GM23248 (cell line): ENCODE measurements around the gene MCHR2. TPM values are rescaled to one million over a fixed set of nuclear protein-coding genes. Genes with fewer than 3 reads are reported as not detected.

Source experiments
- DNase-seq: peaks from one replicate; pipeline ENCODE4 v3.0.0-alpha.2; 2015
- H2AFZ ChIP-seq: fragments of 200-600 bp; sonication (generic); 2 replicates; pipeline ENCODE4 v1.6.1; 2016; ENCODE audit warnings: antibody characterized with exemption
- H3F3A ChIP-seq: fragments of 200-600 bp; sonication (generic); 2 replicates; pipeline ENCODE4 v1.6.1; 2016; ENCODE audit warnings: mild to moderate bottlenecking, antibody characterized with exemption, mixed run types; ENCODE audit not compliant: insufficient read depth
- H3K27ac ChIP-seq: fragments of 200-600 bp; sonication (generic); 2 replicates; pipeline ENCODE4 v1.5.1; 2016; ENCODE audit warnings: mild to moderate bottlenecking
- H3K27me3 ChIP-seq: fragments of 200-600 bp; sonication (generic); replicated peaks from 2 replicates; pipeline ENCODE4 v1.6.1; 2016; ENCODE audit warnings: mild to moderate bottlenecking; ENCODE audit not compliant: insufficient read depth
- H3K36me3 ChIP-seq: fragments of 200-600 bp; sonication (generic); 2 replicates; pipeline ENCODE4 v1.6.1; 2016; ENCODE audit warnings: low read depth, mild to moderate bottlenecking
- H3K4me1 ChIP-seq: fragments of 200-600 bp; sonication (generic); 2 replicates; pipeline ENCODE4 v1.6.1; 2016; ENCODE audit warnings: mild to moderate bottlenecking; ENCODE audit not compliant: insufficient read depth
- H3K4me2 ChIP-seq: fragments of 200-600 bp; sonication (generic); one replicate; pipeline ENCODE4 v1.6.1; 2016; ENCODE audit warnings: mild to moderate bottlenecking; ENCODE audit not compliant: unreplicated experiment
- H3K4me3 ChIP-seq: fragments of 200-600 bp; sonication (generic); 2 replicates; pipeline ENCODE4 v1.5.1; 2016; ENCODE audit warnings: mild to moderate bottlenecking
- H3K79me2 ChIP-seq: fragments of 200-600 bp; sonication (generic); 2 replicates; pipeline ENCODE4 v1.6.1; 2016; ENCODE audit warnings: mild to moderate bottlenecking; ENCODE audit not compliant: insufficient read depth
- H3K9ac ChIP-seq: fragments of 200-600 bp; sonication (generic); 2 replicates; pipeline ENCODE4 v1.6.1; 2016; ENCODE audit warnings: mild to moderate bottlenecking
- H3K9me2 ChIP-seq: fragments of 200-600 bp; sonication (generic); 2 replicates; pipeline ENCODE4 v1.6.1; 2016; ENCODE audit warnings: mixed run types, mild to moderate bottlenecking, moderate library complexity; ENCODE audit not compliant: insufficient read depth
- H3K9me3 ChIP-seq: fragments of 200-600 bp; sonication (generic); one replicate; pipeline ENCODE4 v1.6.1; 2017; ENCODE audit warnings: low read depth
- H4K20me1 ChIP-seq: fragments of 200-600 bp; sonication (generic); 2 replicates; pipeline ENCODE4 v1.6.0; 2016; ENCODE audit not compliant: insufficient read depth
- EZH2 ChIP-seq: fragments of 200-600 bp; sonication (generic); IDR thresholded peaks from 2 replicates; pipeline ENCODE4 v1.6.1; 2018; ENCODE audit warnings: antibody characterized with exemption, mild to moderate bottlenecking; ENCODE audit not compliant: insufficient read depth, poor library complexity, severe bottlenecking
- EZH2phosphoT487 ChIP-seq: fragments of 200-600 bp; sonication (generic); IDR thresholded peaks from 2 replicates; pipeline ENCODE4 v1.6.1; 2018; ENCODE audit warnings: antibody characterized with exemption, moderate library complexity, mild to moderate bottlenecking, low read depth; ENCODE audit not compliant: insufficient read depth
- WGBS, 2 experiments: methylation state at CpG; one replicate each; pipeline ENCODE4 v1.1.6; 2015 to 2017; ENCODE audit warnings: low lambda C conversion rate in 2 of 2, low coverage in 1 of 2; ENCODE audit errors: missing lambda C conversion rate in 2 of 2; 5-methylcytosine and 5-hydroxymethylcytosine counted together
- in situ Hi-C: fragments of 300-500 bp; cut with MboI; formaldehyde crosslinking; loops from 2 replicates; pipeline ENCODE4 v1.15.0; 2020
- polyA plus RNA-seq: library from polyadenylated mRNA; unstranded; fragments of >200 nt; fragmentation: Nextera tagmentation; extraction: Ambion mirVana; gene quantifications from 2 replicates; pipeline ENCODE4 v1.2.1, GENCODE V29; 2016
- total RNA-seq: library from RNA; depleted of rRNA; stranded (reverse); fragments of >200 nt; shearing (Covaris generic); gene quantifications from 2 replicates; pipeline ENCODE4 v1.2.3, GENCODE V29; 2014

The MCHR2 gene
- total and polyA plus RNA-seq, 2 experiments from 2014 or later, result not detected

DNA sequence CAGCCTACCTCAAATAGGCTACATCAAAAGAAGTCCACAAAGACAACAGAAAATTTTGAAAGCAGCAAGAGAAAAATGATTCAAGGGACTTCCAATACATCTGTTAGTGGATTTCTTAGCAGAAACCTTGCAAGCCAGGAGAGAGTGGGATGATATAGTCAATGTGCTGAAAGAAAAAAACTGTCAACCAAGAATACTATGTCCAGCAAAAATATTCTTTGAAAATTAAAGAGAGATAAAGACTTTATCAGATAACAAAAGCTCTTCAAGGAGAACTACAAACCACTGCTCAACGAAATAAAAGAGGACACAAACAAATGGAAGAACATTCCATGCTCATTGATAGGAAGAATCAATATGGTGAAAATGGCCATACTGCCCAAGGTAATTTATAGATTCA lies 34.0 kb downstream of the MCHR2 start:
- no peaks in the 10 kb centered on the region for H4K20me1 ChIP-seq

GRCh38 chr6:99951016-99951805 lies 42.8 kb downstream of the MCHR2 start:
- WGBS, 2 experiments, result 26 to 27% methylated on average over 5 of the region's 5 CpGs
- H3K9me2 ChIP-seq, result no peaks in the 10 kb centered on the region
- no peaks in the 10 kb centered on the region for H4K20me1 ChIP-seq
- peak; percentile 17 for DNase-seq
- H3K9me3 ChIP-seq, result no peaks in the 10 kb centered on the region
- no peak overlapping the region for H3K9ac ChIP-seq
- TF ChIP-seq EZH2phosphoT487 (no peak), EZH2 (no peak)
- no peak overlapping the region for H3K4me3 ChIP-seq
- no peaks in the 10 kb centered on the region for H3K79me2 ChIP-seq
- no peaks in the 10 kb centered on the region for H3K36me3 ChIP-seq
- no peaks in the 10 kb centered on the region for H3K4me1 ChIP-seq
- in situ Hi-C loops, result no loop called here
- no peak overlapping the region for H3K4me2 ChIP-seq
- no peaks in the 10 kb centered on the region for H3K27me3 ChIP-seq
- no peak overlapping the region for H2AFZ ChIP-seq
- H3K27ac ChIP-seq, result no peak overlapping the region
- no peaks in the 10 kb centered on the region for H3F3A ChIP-seq

More for the DNA sequence above, 34.0 kb downstream of the MCHR2 start:
- no peak for DNase-seq
- no peaks in the 10 kb centered on the region for H3K9me3 ChIP-seq
- in situ Hi-C loops, result no loop called here
- TF ChIP-seq EZH2phosphoT487 (no peak), EZH2 (no peak)
- H3K4me1 ChIP-seq, result no peaks in the 10 kb centered on the region
- H3K79me2 ChIP-seq, result no peaks in the 10 kb centered on the region
- H3F3A ChIP-seq, result no peaks in the 10 kb centered on the region
- H3K4me2 ChIP-seq, result no peak overlapping the region
- no peaks in the 10 kb centered on the region for H3K27me3 ChIP-seq
- H2AFZ ChIP-seq, result no peak overlapping the region
- H3K9me2 ChIP-seq, result no peaks in the 10 kb centered on the region
- 22 to 29% methylated on average over 1 of the region's 1 CpG for WGBS, 2 experiments
- H3K27ac ChIP-seq, result no peak overlapping the region
- H3K4me3 ChIP-seq, result no peak overlapping the region
- no peak overlapping the region for H3K9ac ChIP-seq
- no peaks in the 10 kb centered on the region for H3K36me3 ChIP-seq

DNA sequence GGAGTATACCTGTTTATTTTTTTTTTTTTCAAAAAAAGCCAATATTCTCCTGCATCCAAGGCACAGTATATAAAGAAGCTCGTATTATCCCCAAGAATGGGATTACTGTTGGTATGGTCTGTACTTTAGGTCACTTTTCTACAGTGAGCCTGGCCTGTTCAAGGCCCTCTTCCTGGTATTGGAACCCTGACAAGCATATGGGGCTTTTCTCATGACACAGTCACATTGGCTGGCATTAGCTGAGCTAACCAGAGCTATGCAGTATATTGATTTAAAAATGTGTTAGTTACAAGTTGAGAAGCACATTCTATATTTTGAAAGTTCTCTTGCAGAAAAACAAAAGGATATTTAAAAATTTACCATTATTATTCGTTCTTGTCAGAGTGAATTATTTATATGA lies 48.0 kb downstream of the MCHR2 start:
- no peak overlapping the region for H3K4me3 ChIP-seq
- no peaks in the 10 kb centered on the region for H3K9me2 ChIP-seq
- no peaks in the 10 kb centered on the region for H3K4me1 ChIP-seq
- H3K9me3 ChIP-seq, result no peaks in the 10 kb centered on the region
- DNase-seq, result no peak
- H2AFZ ChIP-seq, result no peak overlapping the region
- H3K9ac ChIP-seq, result no peak overlapping the region
- no peaks in the 10 kb centered on the region for H3K36me3 ChIP-seq
- WGBS, 2 experiments, result 40 to 43% methylated on average over 2 of the region's 2 CpGs
- no peaks in the 10 kb centered on the region for H3K79me2 ChIP-seq
- H4K20me1 ChIP-seq, result no peaks in the 10 kb centered on the region
- TF ChIP-seq EZH2phosphoT487 (no peak), EZH2 (no peak)
- H3K27ac ChIP-seq, result no peak overlapping the region
- in situ Hi-C loops, result no loop called here
- no peaks in the 10 kb centered on the region for H3F3A ChIP-seq
- H3K4me2 ChIP-seq, result no peak overlapping the region
- no peaks in the 10 kb centered on the region for H3K27me3 ChIP-seq

- no peak for DNase-seq
- Histone ChIP-seq H3K27me3 (no peaks in the 10 kb centered on the region), H2AFZ (peak overlapping the region; percentile 16), H3K27ac (no peak overlapping the region), H3K4me1 (no peaks in the 10 kb centered on the region), H3F3A (no peaks in the 10 kb centered on the region), H3K36me3 (no peaks in the 10 kb centered on the region), H3K79me2 (no peaks in the 10 kb centered on the region), H4K20me1 (no peaks in the 10 kb centered on the region), H3K9me3 (no peaks in the 10 kb centered on the region), H3K4me3 (no peak overlapping the region), H3K4me2 (no peak overlapping the region), H3K9me2 (no peaks in the 10 kb centered on the region), H3K9ac (no peak overlapping the region)
- TF ChIP-seq EZH2phosphoT487 (no peak), EZH2 (no peak)
- in situ Hi-C loops, result no loop called here
These were observed 50.2 kb downstream of the MCHR2 start for GRCh38 chr6:99943846-99944245.

- Histone ChIP-seq H4K20me1 (no peaks in the 10 kb centered on the region), H3K4me3 (no peak overlapping the region), H3K9me3 (no peaks in the 10 kb centered on the region), H3K27ac (no peak overlapping the region), H2AFZ (no peak overlapping the region), H3K36me3 (no peaks in the 10 kb centered on the region), H3F3A (peaks cover 2% of the 10 kb centered on the region; the same call in 1 of the 2 replicates), H3K4me2 (no peak overlapping the region), H3K4me1 (no peaks in the 10 kb centered on the region), H3K27me3 (no peaks in the 10 kb centered on the region), H3K9ac (no peak overlapping the region), H3K79me2 (no peaks in the 10 kb centered on the region), H3K9me2 (no peaks in the 10 kb centered on the region)
- WGBS, 2 experiments, result 85 to 89% methylated on average over 2 of the region's 2 CpGs
- TF ChIP-seq EZH2 (no peak), EZH2phosphoT487 (no peak)
- DNase-seq, result no peak
- in situ Hi-C loops, result no loop called here
These were observed 53.4 kb downstream of the MCHR2 start for GRCh38 chr6:99940582-99940981.
